ENCODE data around the gene CBLC. TPM values are rescaled to one million over a fixed set of nuclear protein-coding genes. Genes with fewer than 3 reads are reported as not detected.

Gene CBLC
- polyA plus RNA-seq, 1 of the 3 experiments (the other 2 are of a cell fraction): not detected

DNA sequence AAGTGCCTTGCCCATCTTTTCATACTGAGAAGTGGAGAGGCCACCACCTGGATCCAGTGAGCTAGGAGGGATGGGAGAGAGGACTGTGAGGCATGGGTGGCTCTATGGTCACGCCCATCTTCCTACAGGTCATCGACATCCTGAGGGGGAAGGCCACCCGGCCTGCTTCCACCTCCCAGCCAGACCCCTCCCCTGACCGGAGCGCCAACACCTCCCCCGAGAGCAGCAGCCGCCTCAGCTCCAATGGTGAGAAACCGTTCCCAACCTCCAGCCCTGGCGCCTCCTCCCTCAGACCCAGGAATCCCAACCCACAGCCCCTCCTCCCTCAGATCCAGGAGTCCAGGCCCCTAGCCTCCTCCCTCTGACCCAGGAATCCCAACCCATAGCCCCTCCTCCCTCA is 19.1 kb upstream of the CBLC start (continued):
- TF ChIP-seq, protein P1, sequence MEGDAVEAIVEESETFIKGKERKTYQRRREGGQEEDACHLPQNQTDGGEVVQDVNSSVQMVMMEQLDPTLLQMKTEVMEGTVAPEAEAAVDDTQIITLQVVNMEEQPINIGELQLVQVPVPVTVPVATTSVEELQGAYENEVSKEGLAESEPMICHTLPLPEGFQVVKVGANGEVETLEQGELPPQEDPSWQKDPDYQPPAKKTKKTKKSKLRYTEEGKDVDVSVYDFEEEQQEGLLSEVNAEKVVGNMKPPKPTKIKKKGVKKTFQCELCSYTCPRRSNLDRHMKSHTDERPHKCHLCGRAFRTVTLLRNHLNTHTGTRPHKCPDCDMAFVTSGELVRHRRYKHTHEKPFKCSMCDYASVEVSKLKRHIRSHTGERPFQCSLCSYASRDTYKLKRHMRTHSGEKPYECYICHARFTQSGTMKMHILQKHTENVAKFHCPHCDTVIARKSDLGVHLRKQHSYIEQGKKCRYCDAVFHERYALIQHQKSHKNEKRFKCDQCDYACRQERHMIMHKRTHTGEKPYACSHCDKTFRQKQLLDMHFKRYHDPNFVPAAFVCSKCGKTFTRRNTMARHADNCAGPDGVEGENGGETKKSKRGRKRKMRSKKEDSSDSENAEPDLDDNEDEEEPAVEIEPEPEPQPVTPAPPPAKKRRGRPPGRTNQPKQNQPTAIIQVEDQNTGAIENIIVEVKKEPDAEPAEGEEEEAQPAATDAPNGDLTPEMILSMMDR (IDR thresholded peaks at IDR 0.05): no peak
- TF ChIP-seq RFX5 (IDR thresholded peaks at IDR 0.05; ENCODE audit: low read length) (no peak), SIN3A (IDR thresholded peaks at IDR 0.05; ENCODE audit: borderline replicate concordance, low read depth, low read length) (no peak)

DNA sequence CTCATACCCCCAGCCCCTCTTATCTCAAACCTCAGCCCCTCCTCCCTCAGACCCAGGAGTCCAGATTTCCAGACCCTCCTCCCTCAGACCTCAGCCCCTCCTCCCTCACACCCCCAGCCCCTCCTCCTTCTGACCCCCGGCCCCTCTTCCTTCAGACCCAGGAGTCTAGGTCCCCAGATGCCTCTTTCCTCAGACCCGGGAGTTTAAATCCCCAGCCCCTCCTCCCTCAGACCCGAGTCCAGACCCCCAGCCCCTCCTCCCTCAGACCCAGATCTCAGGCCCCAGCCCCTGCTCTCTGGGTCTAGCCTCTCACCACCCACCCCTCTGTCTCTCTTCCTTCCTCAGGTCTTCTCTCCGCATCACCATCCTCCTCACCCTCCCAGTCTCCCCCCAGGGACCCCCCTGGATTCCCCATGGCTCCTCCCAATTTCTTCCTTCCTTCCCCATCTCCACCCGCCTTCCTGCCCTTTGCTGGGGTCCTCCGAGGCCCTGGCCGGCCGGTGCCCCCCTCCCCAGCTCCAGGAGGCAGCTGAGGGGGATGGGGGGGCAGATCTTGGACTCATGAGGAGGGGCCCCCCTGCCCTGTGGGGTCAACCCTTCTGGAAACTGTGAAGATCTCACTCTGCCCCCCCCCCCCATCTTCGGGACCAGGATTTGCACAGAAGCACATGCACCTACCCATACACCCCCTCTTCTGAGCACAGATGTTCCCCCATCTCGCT is 18.4 kb upstream of the CBLC start:
- peaks cover 4% of the 10 kb centered on the region for H3F3A ChIP-seq (replicated peaks; ENCODE audit: insufficient read depth)
- no peaks in the 10 kb centered on the region for H3K9me2 ChIP-seq
- peaks cover 12 to 16% of the 10 kb centered on the region in 2 experiments; a peak in 3 of 4 replicates for H3K4me1 ChIP-seq (ENCODE audit: control insufficient read depth in 1 of 2, insufficient read depth in 2 of 2, low read depth in 1 of 2, low read length in 1 of 2)
- DNase-seq: no peak
- WGBS (ENCODE audit: low lambda C conversion rate): 87% methylated on average over 10 of the region's 10 CpGs
- H3K4me3 ChIP-seq (ENCODE audit: low read depth in 2 of 2, low read length in 1 of 2): no peak overlapping the region
- H3K36me3 ChIP-seq (replicated peaks in 1 of 2; ENCODE audit: control insufficient read depth in 1 of 2, insufficient read depth in 2 of 2, low read length in 1 of 2): peaks cover 19 to 21% of the 10 kb centered on the region in 2 experiments
- ChIA-PET CTCF (interaction anchor here (1.0 to 8.7 kb wide), 6 partner anchors 8 to 36 kb away, joined by 3 to 86 read pairs (median 9); no protein-coding TSS in a partner anchor), POLR2A (interaction anchor here (0.6 kb wide), 1 partner anchor 153 kb away, joined by 3 read pairs; no protein-coding TSS in a partner anchor)
- H3K4me2 ChIP-seq: no peak overlapping the region
- no peaks in the 10 kb centered on the region for H3K27me3 ChIP-seq (ENCODE audit: insufficient read depth)
- H3K79me2 ChIP-seq (ENCODE audit: insufficient read depth): 0 out of 2 replicates have a peak, but pooled peaks cover 5% of the 10 kb centered on the region
- no peak overlapping the region for H2AFZ ChIP-seq (ENCODE audit: low read depth)
- no peaks in the 10 kb centered on the region for H4K20me1 ChIP-seq (ENCODE audit: insufficient read depth)
- no peak overlapping the region for H3K27ac ChIP-seq (ENCODE audit: low read depth in 2 of 2, low read length in 1 of 2)
- TF ChIP-seq, protein P2, sequence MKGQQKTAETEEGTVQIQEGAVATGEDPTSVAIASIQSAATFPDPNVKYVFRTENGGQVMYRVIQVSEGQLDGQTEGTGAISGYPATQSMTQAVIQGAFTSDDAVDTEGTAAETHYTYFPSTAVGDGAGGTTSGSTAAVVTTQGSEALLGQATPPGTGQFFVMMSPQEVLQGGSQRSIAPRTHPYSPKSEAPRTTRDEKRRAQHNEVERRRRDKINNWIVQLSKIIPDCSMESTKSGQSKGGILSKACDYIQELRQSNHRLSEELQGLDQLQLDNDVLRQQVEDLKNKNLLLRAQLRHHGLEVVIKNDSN (IDR thresholded peaks at IDR 0.05; ENCODE audit: borderline replicate concordance, low read depth): no peak
- TF ChIP-seq, protein P3, sequence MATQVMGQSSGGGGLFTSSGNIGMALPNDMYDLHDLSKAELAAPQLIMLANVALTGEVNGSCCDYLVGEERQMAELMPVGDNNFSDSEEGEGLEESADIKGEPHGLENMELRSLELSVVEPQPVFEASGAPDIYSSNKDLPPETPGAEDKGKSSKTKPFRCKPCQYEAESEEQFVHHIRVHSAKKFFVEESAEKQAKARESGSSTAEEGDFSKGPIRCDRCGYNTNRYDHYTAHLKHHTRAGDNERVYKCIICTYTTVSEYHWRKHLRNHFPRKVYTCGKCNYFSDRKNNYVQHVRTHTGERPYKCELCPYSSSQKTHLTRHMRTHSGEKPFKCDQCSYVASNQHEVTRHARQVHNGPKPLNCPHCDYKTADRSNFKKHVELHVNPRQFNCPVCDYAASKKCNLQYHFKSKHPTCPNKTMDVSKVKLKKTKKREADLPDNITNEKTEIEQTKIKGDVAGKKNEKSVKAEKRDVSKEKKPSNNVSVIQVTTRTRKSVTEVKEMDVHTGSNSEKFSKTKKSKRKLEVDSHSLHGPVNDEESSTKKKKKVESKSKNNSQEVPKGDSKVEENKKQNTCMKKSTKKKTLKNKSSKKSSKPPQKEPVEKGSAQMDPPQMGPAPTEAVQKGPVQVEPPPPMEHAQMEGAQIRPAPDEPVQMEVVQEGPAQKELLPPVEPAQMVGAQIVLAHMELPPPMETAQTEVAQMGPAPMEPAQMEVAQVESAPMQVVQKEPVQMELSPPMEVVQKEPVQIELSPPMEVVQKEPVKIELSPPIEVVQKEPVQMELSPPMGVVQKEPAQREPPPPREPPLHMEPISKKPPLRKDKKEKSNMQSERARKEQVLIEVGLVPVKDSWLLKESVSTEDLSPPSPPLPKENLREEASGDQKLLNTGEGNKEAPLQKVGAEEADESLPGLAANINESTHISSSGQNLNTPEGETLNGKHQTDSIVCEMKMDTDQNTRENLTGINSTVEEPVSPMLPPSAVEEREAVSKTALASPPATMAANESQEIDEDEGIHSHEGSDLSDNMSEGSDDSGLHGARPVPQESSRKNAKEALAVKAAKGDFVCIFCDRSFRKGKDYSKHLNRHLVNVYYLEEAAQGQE (IDR thresholded peaks at IDR 0.05; ENCODE audit: low read depth, low read length): no peak
- TF ChIP-seq, protein P1 (IDR thresholded peaks at IDR 0.05): no peak
- TF ChIP-seq RAD21 (IDR thresholded peaks at IDR 0.05; ENCODE audit: low read length): no peak
- no peak for TF ChIP-seq RXRA (IDR thresholded peaks at IDR 0.05; ENCODE audit: borderline replicate concordance, low read depth)
- no peak for TF ChIP-seq RCOR1 (IDR thresholded peaks at IDR 0.05; ENCODE audit: low read length)
- no peak for TF ChIP-seq GATA2 (CRISPR knock-in tag; IDR thresholded peaks at IDR 0.05)
- TF ChIP-seq, protein P4, sequence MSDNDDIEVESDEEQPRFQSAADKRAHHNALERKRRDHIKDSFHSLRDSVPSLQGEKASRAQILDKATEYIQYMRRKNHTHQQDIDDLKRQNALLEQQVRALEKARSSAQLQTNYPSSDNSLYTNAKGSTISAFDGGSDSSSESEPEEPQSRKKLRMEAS (IDR thresholded peaks at IDR 0.05; ENCODE audit: low read depth): no peak
- no peak for TF ChIP-seq RFX5 (IDR thresholded peaks at IDR 0.05; ENCODE audit: low read length)
- no peak for TF ChIP-seq SMC3 (IDR thresholded peaks at IDR 0.05; ENCODE audit: low read depth, low read length)
- TF ChIP-seq EZH2phosphoT487 (IDR thresholded peaks at IDR 0.05; ENCODE audit: borderline replicate concordance, low read depth): no peak
- TF ChIP-seq TAF1 (IDR thresholded peaks at IDR 0.05; ENCODE audit: borderline replicate concordance, low read depth, low read length): no peak
- TF ChIP-seq FOXM1 (IDR thresholded peaks at IDR 0.05; ENCODE audit: low read depth): no peak
- no peak for TF ChIP-seq MEF2A (IDR thresholded peaks at IDR 0.05; ENCODE audit: borderline replicate concordance, low read depth)
- TF ChIP-seq CHD2 (IDR thresholded peaks at IDR 0.05; ENCODE audit: low read length, partially characterized antibody): no peak
- TF ChIP-seq MXI1 (IDR thresholded peaks at IDR 0.05; ENCODE audit: low read depth, low read length): no peak
- TF ChIP-seq ELF1 (IDR thresholded peaks at IDR 0.05): no peak
- no peak for TF ChIP-seq YY1 (IDR thresholded peaks at IDR 0.05; ENCODE audit: low read depth)
- TF ChIP-seq, protein P5, sequence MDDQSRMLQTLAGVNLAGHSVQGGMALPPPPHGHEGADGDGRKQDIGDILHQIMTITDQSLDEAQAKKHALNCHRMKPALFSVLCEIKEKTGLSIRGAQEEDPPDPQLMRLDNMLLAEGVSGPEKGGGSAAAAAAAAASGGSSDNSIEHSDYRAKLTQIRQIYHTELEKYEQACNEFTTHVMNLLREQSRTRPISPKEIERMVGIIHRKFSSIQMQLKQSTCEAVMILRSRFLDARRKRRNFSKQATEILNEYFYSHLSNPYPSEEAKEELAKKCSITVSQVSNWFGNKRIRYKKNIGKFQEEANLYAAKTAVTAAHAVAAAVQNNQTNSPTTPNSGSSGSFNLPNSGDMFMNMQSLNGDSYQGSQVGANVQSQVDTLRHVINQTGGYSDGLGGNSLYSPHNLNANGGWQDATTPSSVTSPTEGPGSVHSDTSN (IDR thresholded peaks at IDR 0.05): no peak
- TF ChIP-seq TCF12 (IDR thresholded peaks at IDR 0.05): no peak
- no peak overlapping the region for H3K9ac ChIP-seq
- no peaks in the 10 kb centered on the region for H3K9me3 ChIP-seq

All from SK-N-SH (cell line).